CD4-positive, alpha-beta T cell (primary cell): Measurements from ENCODE around the gene NUP210L. TPM values are rescaled to one million over a fixed set of nuclear protein-coding genes. Genes with fewer than 3 reads are reported as not detected.
A peak's percentile ranks its signal among the peaks of the same experiment; 100 is the strongest.

Experiments used
- ATAC-seq: fragments of 200-7000 bp; cut with Tn5 transposase; one replicate; pipeline ENCODE4 v1.10.0; 2022; ENCODE audit warnings: mild to moderate bottlenecking; ENCODE audit not compliant: poor library complexity
- CTCF ChIA-PET: fragments of 350-600 bp; sonication (Branson Sonifier 250); formaldehyde crosslinking; loops from one replicate; lab custom pipeline; 2021; ENCODE audit warnings: antibody characterized with exemption, inconsistent platforms; lab: Charles Lee
- POLR2A ChIA-PET: fragments of 350-600 bp; sonication (Branson Sonifier 250); formaldehyde crosslinking; loops from one replicate; lab custom pipeline; 2021; ENCODE audit warnings: antibody characterized with exemption, inconsistent platforms; lab: Charles Lee
- DNase-seq, 14 experiments: peaks; one replicate each; pipeline ENCODE4 v3.0.0-alpha.2; 2013 to 2020; ENCODE audit warnings: mixed read lengths in 2 of 14
- H3K27ac ChIP-seq, 2 donors: one replicate each; pipeline versions ENCODE4 v1.5.1 to v1.7.0; 2013; ENCODE audit warnings: low read length in 2 of 2, low read depth in 1 of 2, mild to moderate bottlenecking in 1 of 2
- H3K27me3 ChIP-seq, 2 experiments: 1 replicate in 1 of 2; 2 replicates in 1 of 2; pipeline versions ENCODE4 v1.6.1 to v1.7.0; 2013; ENCODE audit warnings: low read length in 2 of 2, control low read depth in 1 of 2, mild to moderate bottlenecking in 1 of 2, moderate library complexity in 1 of 2; ENCODE audit not compliant: insufficient read depth in 2 of 2, control insufficient read depth in 1 of 2
- H3K36me3 ChIP-seq: one replicate; pipeline ENCODE4 v1.6.1; 2013; ENCODE audit warnings: low read length, control low read depth; ENCODE audit not compliant: insufficient read depth
- H3K4me1 ChIP-seq: one replicate; pipeline ENCODE4 v1.6.1; 2013; ENCODE audit warnings: low read length, control low read depth; ENCODE audit not compliant: insufficient read depth
- H3K4me3 ChIP-seq: one replicate; pipeline ENCODE4 v1.5.1; 2013; ENCODE audit warnings: mild to moderate bottlenecking, low read length, moderate library complexity
- H3K9me3 ChIP-seq, 2 experiments: 1 replicate in 1 of 2; 2 replicates in 1 of 2; pipeline versions ENCODE4 v1.6.1 to v1.7.0; 2013; ENCODE audit warnings: low read length in 2 of 2, mild to moderate bottlenecking in 2 of 2, control low read depth in 1 of 2, moderate library complexity in 1 of 2; ENCODE audit not compliant: control insufficient read depth in 1 of 2, insufficient read depth in 1 of 2
- H3K27ac Mint-ChIP-seq: one replicate; pipeline ENCODE4 v1.8.0; 2020; ENCODE audit warnings: mixed read lengths
- H3K27me3 Mint-ChIP-seq: one replicate; pipeline ENCODE4 v1.8.0; 2021; ENCODE audit warnings: mixed read lengths
- H3K36me3 Mint-ChIP-seq: one replicate; pipeline ENCODE4 v1.8.0; 2021; ENCODE audit warnings: low read depth, mixed read lengths
- H3K4me1 Mint-ChIP-seq: one replicate; pipeline ENCODE4 v1.8.0; 2021; ENCODE audit warnings: low read depth, mixed read lengths
- H3K4me3 Mint-ChIP-seq: one replicate; pipeline ENCODE4 v1.8.0; 2020; ENCODE audit warnings: mild to moderate bottlenecking, mixed read lengths
- H3K9me3 Mint-ChIP-seq: one replicate; pipeline ENCODE4 v1.8.0; 2020; ENCODE audit warnings: mixed read lengths
- intact Hi-C, 2 experiments: fragments of 100-400 bp; cut with DNase I in 1 of 2; cut with micrococcal nuclease in 1 of 2; formaldehyde crosslinking; loops; one replicate each; pipeline versions ENCODE4 v1.15.1 to v1.9.0; 2023 to 2025; cut with DNase I, micrococcal nuclease
- total RNA-seq, 174 experiments: library from RNA in 2 of 174; stranded (reverse) in 2 of 174; gene quantifications; one replicate each; pipeline ENCODE4 v1.2.3 and lab custom pipeline; 2021 to 2026
- TF ChIP-seq, protein P1 (sequence below): fragments of 200-600 bp; IDR thresholded peaks from one replicate; pipeline ENCODE4 v1.8.0; 2022; ENCODE audit warnings: antibody characterized with exemption, mild to moderate bottlenecking

The NUP210L gene
- total RNA-seq, 2 experiments from 2014 or later = 0.03 to 0.08 TPM

DNA sequence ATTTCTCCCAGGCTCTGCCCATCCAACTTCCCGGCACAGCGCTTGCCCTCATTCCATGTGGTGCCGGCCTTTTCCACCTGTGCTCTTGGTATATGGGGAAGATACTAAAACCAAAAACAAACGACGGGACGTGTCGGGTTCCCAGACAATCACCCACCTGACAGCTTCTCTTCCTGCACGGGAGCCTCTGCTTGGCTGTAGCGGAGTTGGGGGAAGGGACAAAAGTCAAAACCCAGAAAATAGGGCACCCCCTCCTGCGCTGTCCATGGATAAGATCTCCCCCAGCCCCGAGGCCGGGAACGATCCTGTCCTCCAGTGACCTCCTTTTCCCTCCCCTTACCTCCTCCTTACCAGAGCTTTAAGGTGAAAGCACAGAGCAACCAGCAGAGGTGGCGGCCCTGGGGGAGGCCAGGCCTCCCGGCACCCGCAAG lies 178.0 kb downstream of the NUP210L start:
- Histone ChIP-seq H3K4me3 (peak overlapping the region; percentile 82), H3K4me1 (peaks cover 34% of the 10 kb centered on the region), H3K36me3 (peaks cover 33% of the 10 kb centered on the region), H3K27me3 (no peaks in the 10 kb centered on the region), H3K27ac (peak overlapping the region; percentile 80 to 83), H3K9me3 (no peaks in the 10 kb centered on the region)
- ChIA-PET POLR2A (interaction anchor here (0.8 to 5.3 kb wide), 23 partner anchors 9 to 441 kb away, joined by 3 to 149 read pairs (median 4); partner anchors contain the start of genes CHTOP, CREB3L4, CRTC2 and DENND4B), CTCF (interaction anchor here (0.6 to 3.7 kb wide), 7 partner anchors 8 to 295 kb away, joined by 3 to 21 read pairs (median 7); partner anchors contain the start of genes CREB3L4, DENND4B, RAB13 and SLC39A1)
- DNase-seq = no peak
- Mint-ChIP-seq H3K4me1 (peaks cover 49% of the 10 kb centered on the region), H3K4me3 (peak overlapping the region; percentile 98), H3K27ac (peak overlapping the region; percentile 94), H3K9me3 (no peaks in the 10 kb centered on the region), H3K36me3 (peaks cover 47% of the 10 kb centered on the region), H3K27me3 (no peaks in the 10 kb centered on the region)
- TF ChIP-seq, protein P1, sequence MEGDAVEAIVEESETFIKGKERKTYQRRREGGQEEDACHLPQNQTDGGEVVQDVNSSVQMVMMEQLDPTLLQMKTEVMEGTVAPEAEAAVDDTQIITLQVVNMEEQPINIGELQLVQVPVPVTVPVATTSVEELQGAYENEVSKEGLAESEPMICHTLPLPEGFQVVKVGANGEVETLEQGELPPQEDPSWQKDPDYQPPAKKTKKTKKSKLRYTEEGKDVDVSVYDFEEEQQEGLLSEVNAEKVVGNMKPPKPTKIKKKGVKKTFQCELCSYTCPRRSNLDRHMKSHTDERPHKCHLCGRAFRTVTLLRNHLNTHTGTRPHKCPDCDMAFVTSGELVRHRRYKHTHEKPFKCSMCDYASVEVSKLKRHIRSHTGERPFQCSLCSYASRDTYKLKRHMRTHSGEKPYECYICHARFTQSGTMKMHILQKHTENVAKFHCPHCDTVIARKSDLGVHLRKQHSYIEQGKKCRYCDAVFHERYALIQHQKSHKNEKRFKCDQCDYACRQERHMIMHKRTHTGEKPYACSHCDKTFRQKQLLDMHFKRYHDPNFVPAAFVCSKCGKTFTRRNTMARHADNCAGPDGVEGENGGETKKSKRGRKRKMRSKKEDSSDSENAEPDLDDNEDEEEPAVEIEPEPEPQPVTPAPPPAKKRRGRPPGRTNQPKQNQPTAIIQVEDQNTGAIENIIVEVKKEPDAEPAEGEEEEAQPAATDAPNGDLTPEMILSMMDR = no peak
- peak; percentile 4 for ATAC-seq
- intact Hi-C loops = loop anchor here (1.0 kb wide), 4 partner anchors 10 to 54 kb away; partner anchors contain the start of genes CRTC2 (in 2 of the 2), CREB3L4 (in 1 of the 2) and RPS27 (in 1 of the 2)

DNA sequence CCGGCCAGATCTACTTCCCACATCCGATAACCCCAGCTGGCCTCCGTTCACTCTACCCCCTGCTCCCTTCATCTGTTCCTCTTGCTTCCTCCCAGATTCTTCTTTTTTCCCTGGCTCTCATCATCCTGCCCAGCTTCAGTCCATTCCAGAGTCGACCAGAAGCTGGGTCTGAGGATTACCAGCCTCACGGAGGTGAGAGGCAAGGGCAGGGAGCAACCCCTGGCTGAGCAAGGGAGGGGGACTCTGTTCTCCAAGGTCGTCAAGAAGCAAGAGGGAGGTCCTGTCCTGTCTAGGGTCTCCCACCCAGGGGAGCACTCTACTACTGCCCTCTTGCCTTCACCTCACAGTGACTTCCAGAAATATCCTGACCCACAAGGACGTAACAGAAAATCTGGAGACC lies 181.3 kb downstream of the NUP210L start:
- DNase-seq (no peak), ATAC-seq (no peak)
- ChIA-PET CTCF (no interaction called here), POLR2A (interaction anchor here (0.5 to 1.4 kb wide), 3 partner anchors 15 to 17 kb away, joined by 4 read pairs; partner anchors contain the start of genes CRTC2 and RPS27)
- peak overlapping the region; percentile 23 for H3K4me3 Mint-ChIP-seq
- intact Hi-C loops = no loop called here
- peaks cover 47% of the 10 kb centered on the region for H3K36me3 Mint-ChIP-seq
- H3K9me3 Mint-ChIP-seq = no peaks in the 10 kb centered on the region
- H3K27ac Mint-ChIP-seq = peak overlapping the region; percentile 64
- peaks cover 33% of the 10 kb centered on the region for H3K36me3 ChIP-seq
- H3K4me1 Mint-ChIP-seq = peaks cover 47% of the 10 kb centered on the region
- TF ChIP-seq, protein P1 = no peak
- no peaks in the 10 kb centered on the region for H3K9me3 ChIP-seq
- H3K4me3 ChIP-seq = no peak overlapping the region
- H3K27ac ChIP-seq = no peak overlapping the region
- no peaks in the 10 kb centered on the region for H3K27me3 ChIP-seq
- H3K4me1 ChIP-seq = peaks cover 36% of the 10 kb centered on the region
- H3K27me3 Mint-ChIP-seq = no peaks in the 10 kb centered on the region

DNA sequence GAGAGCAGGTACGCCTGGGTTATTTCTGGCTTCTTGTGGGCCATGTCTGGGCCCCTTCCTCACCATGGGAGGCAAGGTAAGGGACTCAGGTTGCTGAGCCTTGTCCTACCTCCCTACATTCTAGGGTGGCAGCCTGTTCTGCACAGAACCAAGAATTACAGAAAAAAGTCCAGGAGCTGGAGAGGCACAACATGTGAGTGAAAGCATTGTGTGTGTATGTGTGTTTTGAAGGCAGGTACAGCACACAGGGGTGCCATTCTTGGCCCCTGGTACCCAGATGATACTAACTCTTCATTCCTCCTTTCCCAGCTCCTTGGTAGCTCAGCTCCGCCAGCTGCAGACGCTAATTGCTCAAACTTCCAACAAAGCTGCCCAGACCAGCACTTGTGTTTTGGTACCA lies 181.8 kb downstream of the NUP210L start:
- intact Hi-C loops = no loop called here
- CTCF ChIA-PET = no interaction called here
- POLR2A ChIA-PET = interaction anchor here (1.2 to 1.4 kb wide), 2 partner anchors 14 to 18 kb away, joined by 4 read pairs; partner anchors contain the start of genes CRTC2 and RPS27
- H3K36me3 Mint-ChIP-seq = peaks cover 46% of the 10 kb centered on the region
- no peaks in the 10 kb centered on the region for H3K9me3 ChIP-seq
- no peaks in the 10 kb centered on the region for H3K27me3 Mint-ChIP-seq
- no peak for DNase-seq
- no peak overlapping the region for H3K27ac ChIP-seq
- H3K4me3 Mint-ChIP-seq = peak overlapping the region; percentile 23
- no peak for ATAC-seq
- TF ChIP-seq, protein P1 = no peak
- no peaks in the 10 kb centered on the region for H3K27me3 ChIP-seq
- no peaks in the 10 kb centered on the region for H3K9me3 Mint-ChIP-seq
- peak overlapping the region; percentile 64 for H3K27ac Mint-ChIP-seq
- H3K4me1 Mint-ChIP-seq = peaks cover 43% of the 10 kb centered on the region
- no peak overlapping the region for H3K4me3 ChIP-seq
- peaks cover 36% of the 10 kb centered on the region for H3K4me1 ChIP-seq
- H3K36me3 ChIP-seq = peaks cover 33% of the 10 kb centered on the region
